ENCODE results near the gene PIGS. TPM values are rescaled to one million over a fixed set of nuclear protein-coding genes. Genes with fewer than 3 reads are reported as not detected.
"Not testable (repeated sequence)": the region's sequence is repeated elsewhere in the genome, so short reads cannot be mapped to it uniquely, and the experiment has no call there.

PIGS gene
- total and polyA plus RNA-seq, 4 donors: 10.0 to 71.9 (median 57.2) TPM

GRCh38 chr17:28578246-28579195, 7.2 kb upstream of the PIGS start:
- TF ChIP-seq CTCF (IDR thresholded peaks at IDR 0.05; ENCODE audit: control extremely low read depth, extremely low read depth): no peak
- ATAC-seq (ENCODE audit: insufficient read depth, low FRiP score) (no peak), DNase-seq (no peak)
- Histone ChIP-seq H3K27me3 (ENCODE audit: control insufficient read depth in 3 of 3, insufficient read depth in 3 of 3, low read length in 2 of 3) (no peaks in the 10 kb centered on the region), H3K4me1 (ENCODE audit: control insufficient read depth in 5 of 5, insufficient read depth in 5 of 5, low read length in 5 of 5) (peaks cover 0 to 41% (median 4%) of the 10 kb centered on the region in 5 donors), H3K4me3 (no peak overlapping the region), H3K9me3 (ENCODE audit: control insufficient read depth in 4 of 4, insufficient read depth in 3 of 4, low read length in 3 of 4) (no peaks in the 10 kb centered on the region), H3K9ac (ENCODE audit: insufficient read depth in 1 of 2, low read length in 2 of 2) (no peak overlapping the region), H3K27ac (ENCODE audit: low read depth in 1 of 2, low read length in 1 of 2) (no peak overlapping the region), H3K36me3 (ENCODE audit: control insufficient read depth in 4 of 4, insufficient read depth in 4 of 4, low read length in 4 of 4) (peaks cover 0 to 8% (median 3%) of the 10 kb centered on the region in 4 donors)
- WGBS, 2 donors: 89 to 95% methylated on average over 8 of the region's 8 CpGs

DNA sequence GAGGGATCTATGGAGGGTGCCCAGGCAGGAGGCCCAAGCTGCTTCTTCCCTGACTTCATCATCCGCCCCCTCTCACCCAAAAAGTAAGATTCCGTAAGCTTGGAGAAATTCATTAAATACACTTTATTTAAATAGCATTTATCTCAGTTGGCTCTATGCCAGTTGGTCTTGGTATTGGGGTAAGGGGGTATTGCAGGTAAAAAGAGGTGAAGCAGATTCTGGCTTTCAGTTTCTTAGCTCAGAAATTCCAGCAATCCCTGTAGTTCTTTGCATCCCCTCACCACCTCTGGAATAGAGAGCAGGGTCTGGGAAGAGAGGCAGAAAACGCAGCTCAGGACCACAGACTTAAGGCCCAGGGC, 6.1 kb upstream of the PIGS start:
- H3K27me3 ChIP-seq (ENCODE audit: control insufficient read depth in 3 of 3, insufficient read depth in 3 of 3, low read length in 2 of 3): no peaks in the 10 kb centered on the region
- peaks cover 0 to 38% (median 4%) of the 10 kb centered on the region in 5 donors for H3K4me1 ChIP-seq (ENCODE audit: control insufficient read depth in 5 of 5, insufficient read depth in 5 of 5, low read length in 5 of 5)
- H3K9me3 ChIP-seq (ENCODE audit: control insufficient read depth in 4 of 4, insufficient read depth in 3 of 4, low read length in 3 of 4): no peaks in the 10 kb centered on the region
- no peak for TF ChIP-seq CTCF (IDR thresholded peaks at IDR 0.05; ENCODE audit: control extremely low read depth, extremely low read depth)
- H3K36me3 ChIP-seq (ENCODE audit: control insufficient read depth in 4 of 4, insufficient read depth in 4 of 4, low read length in 4 of 4): peaks cover 0 to 6% (median 3%) of the 10 kb centered on the region in 4 donors
- ATAC-seq (ENCODE audit: insufficient read depth, low FRiP score) (no peak), DNase-seq (no peak)
- H3K27ac ChIP-seq (ENCODE audit: low read depth in 1 of 2, low read length in 1 of 2): no peak overlapping the region
- no peak overlapping the region for H3K4me3 ChIP-seq
- no peak overlapping the region for H3K9ac ChIP-seq (ENCODE audit: insufficient read depth in 1 of 2, low read length in 2 of 2)
- 97 to 98% methylated on average over 3 of the region's 3 CpGs for WGBS, 2 donors

DNA sequence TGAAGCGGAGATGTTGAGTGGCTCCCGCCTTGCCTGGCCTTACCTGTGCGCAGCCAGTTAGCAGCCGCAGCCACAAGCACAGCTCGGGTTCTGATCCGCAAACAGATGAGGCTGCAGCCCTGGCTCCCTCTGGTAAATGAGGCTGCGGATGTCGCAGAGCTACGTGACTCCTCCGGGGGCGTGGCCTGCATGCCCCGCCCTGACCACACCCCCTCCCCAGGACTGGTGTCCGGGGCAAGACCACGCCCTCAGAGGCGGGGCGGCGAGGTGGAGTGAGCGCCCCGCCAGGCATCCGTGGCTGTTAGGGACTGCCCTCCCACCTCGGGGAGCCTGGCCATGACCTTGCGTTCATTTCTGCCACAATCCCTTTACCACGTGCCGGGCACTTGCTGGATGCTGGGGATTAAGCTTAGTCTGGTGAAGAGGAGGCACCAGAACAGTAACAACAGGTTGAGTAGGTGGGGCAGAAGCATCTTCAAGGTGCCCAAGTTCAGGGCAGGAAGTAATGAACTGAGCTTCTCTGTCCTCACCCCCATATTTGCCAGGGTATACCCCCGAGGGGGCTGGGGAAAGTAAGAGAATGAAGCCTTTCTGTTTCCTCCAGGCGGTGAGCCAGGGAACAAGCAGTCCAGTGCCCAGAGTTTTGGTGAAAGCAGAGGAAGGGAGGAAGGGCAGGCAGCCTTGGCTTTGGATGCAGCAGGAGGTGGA, 5.6 kb upstream of the PIGS start, which contains the start of gene ALDOC:
TSS of gene ALDOC (minus strand) at position 138 of the 708 bp plus-strand sequence. CDS start 1,363 bp downstream, outside the sequence.
- peak within 1 kb of the TSS in 1 of 2 donors; percentile 74 for H3K27ac ChIP-seq (ENCODE audit: low read depth in 1 of 2, low read length in 1 of 2)
- H3K9ac ChIP-seq (ENCODE audit: insufficient read depth in 1 of 2, low read length in 2 of 2): no peak within 1 kb of the TSS
- ATAC-seq (ENCODE audit: insufficient read depth, low FRiP score) (peak; percentile 99), DNase-seq (peak; percentile 92 to 97 (median 94))
- H3K9me3 ChIP-seq (ENCODE audit: control insufficient read depth in 4 of 4, insufficient read depth in 3 of 4, low read length in 3 of 4): no peaks in the 10 kb centered on the region
- peaks cover 0 to 6% (median 3%) of the 10 kb centered on the region in 4 donors for H3K36me3 ChIP-seq (ENCODE audit: control insufficient read depth in 4 of 4, insufficient read depth in 4 of 4, low read length in 4 of 4)
- no peaks in the 10 kb centered on the region for H3K27me3 ChIP-seq (ENCODE audit: control insufficient read depth in 3 of 3, insufficient read depth in 3 of 3, low read length in 2 of 3)
- WGBS, 2 donors: 4 to 5% methylated on average over 25 to 26 of the region's 26 CpGs
- H3K4me1 ChIP-seq (ENCODE audit: control insufficient read depth in 5 of 5, insufficient read depth in 5 of 5, low read length in 5 of 5): peaks cover 0 to 39% (median 4%) of the 10 kb centered on the region in 5 donors
- TF ChIP-seq CTCF (IDR thresholded peaks at IDR 0.05; ENCODE audit: control extremely low read depth, extremely low read depth): no peak
- no peak within 1 kb of the TSS for H3K4me3 ChIP-seq

DNA sequence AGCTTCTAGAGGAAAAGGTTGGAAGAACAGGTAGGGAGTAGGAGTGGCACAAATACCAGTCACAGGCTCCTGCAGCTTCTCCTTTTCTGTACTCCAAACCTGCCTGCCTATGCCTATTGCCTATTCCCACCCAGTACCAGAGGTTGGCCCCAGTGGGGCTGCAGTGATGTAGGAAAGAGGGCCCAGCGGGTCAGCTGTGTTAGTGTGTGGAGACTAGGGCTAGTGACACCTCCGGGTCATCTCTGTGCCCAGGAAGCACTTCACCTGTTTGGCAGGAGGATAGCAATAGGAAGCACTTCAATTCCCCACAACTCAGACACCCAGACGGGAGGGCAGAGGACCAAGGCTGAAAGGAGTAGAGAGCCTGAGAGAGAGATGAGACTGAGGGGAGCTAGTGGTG, 4.7 kb upstream of the PIGS start:
- not testable (repeated sequence) for H3K4me3 ChIP-seq; H3K9me3 ChIP-seq (ENCODE audit: control insufficient read depth in 4 of 4, insufficient read depth in 3 of 4, low read length in 3 of 4); H3K27me3 ChIP-seq (ENCODE audit: control insufficient read depth in 3 of 3, insufficient read depth in 3 of 3, low read length in 2 of 3); ATAC-seq (ENCODE audit: insufficient read depth, low FRiP score); H3K9ac ChIP-seq (ENCODE audit: insufficient read depth in 1 of 2, low read length in 2 of 2); H3K36me3 ChIP-seq (ENCODE audit: control insufficient read depth in 4 of 4, insufficient read depth in 4 of 4, low read length in 4 of 4); DNase-seq
- 72 to 75% methylated on average over 3 of the region's 3 CpGs for whole genome bisulfite sequencing, 2 donors
- Histone ChIP-seq H3K4me1 (ENCODE audit: control insufficient read depth in 5 of 5, insufficient read depth in 5 of 5, low read length in 5 of 5) (peaks cover 0 to 39% (median 4%) of the 10 kb centered on the region in 5 donors), H3K27ac (ENCODE audit: low read depth in 1 of 2, low read length in 1 of 2) (peak overlapping the region in 1 of 2 donors; percentile 74)

Measured in lung (tissue), 12 donors.